Gastroesophageal sphincter (tissue), 4 donors: ENCODE results near the gene RIBC1. TPM values are rescaled to one million over a fixed set of nuclear protein-coding genes. Genes with fewer than 3 reads are reported as not detected.

Experiments used
- ATAC-seq: fragments of 150-250 bp; one replicate; pipeline ENCODE4 v1.9.1; 2016; ENCODE audit warnings: mild to moderate bottlenecking, moderate library complexity
- H3K27ac ChIP-seq, 4 donors: fragments of 200-600 bp; sonication (generic) in 3 of 4; 1 replicate in 3 of 4; 2 replicates in 1 of 4; pipeline ENCODE4 v1.5.1; 2016 to 2019
- H3K27me3 ChIP-seq: fragments of 200-600 bp; sonication (generic); one replicate; pipeline ENCODE4 v1.5.1; 2019
- H3K36me3 ChIP-seq, 2 donors: fragments of 200-600 bp; sonication (generic); one replicate each; pipeline ENCODE4 v1.5.1; 2019; ENCODE audit warnings: control low read depth in 1 of 2
- H3K4me1 ChIP-seq, 3 donors: fragments of 200-600 bp; sonication (generic); 1 replicate in 2 of 3; 2 replicates in 1 of 3; pipeline ENCODE4 v1.5.1; 2016 to 2019; ENCODE audit warnings: control low read depth in 2 of 3
- H3K4me3 ChIP-seq, 2 donors: fragments of 200-600 bp; sonication (generic); one replicate each; pipeline ENCODE4 v1.5.1; 2019; ENCODE audit warnings: mild to moderate bottlenecking in 1 of 2, moderate library complexity in 1 of 2
- H3K9me3 ChIP-seq, 3 donors: fragments of 200-600 bp; sonication (generic); one replicate each; pipeline ENCODE4 v1.5.1; 2017 to 2019; ENCODE audit warnings: control low read depth in 2 of 3
- EP300 ChIP-seq: sonication (generic); formaldehyde crosslinking; IDR thresholded peaks from one replicate; pipeline ENCODE4 v1.6.1; 2017; ENCODE audit warnings: antibody characterized with exemption, mild to moderate bottlenecking
- POLR2A ChIP-seq, 2 donors: fragments of 450-650 bp; IDR thresholded peaks; one replicate each; pipeline ENCODE4 v1.6.1; 2017; ENCODE audit warnings: antibody characterized with exemption in 2 of 2, mild to moderate bottlenecking in 2 of 2, moderate library complexity in 1 of 2
- POLR2AphosphoS5 ChIP-seq: sonication (generic); formaldehyde crosslinking; IDR thresholded peaks from one replicate; pipeline ENCODE4 v1.6.1; 2017; ENCODE audit warnings: antibody characterized with exemption
- WGBS, 2 donors: methylation state at CpG; one replicate each; pipeline ENCODE4 v1.1.5; 2018; ENCODE audit warnings: low coverage in 1 of 2; 5-methylcytosine and 5-hydroxymethylcytosine counted together
- small RNA-seq, 4 donors: library from RNA; depleted of rRNA; stranded (forward); fragments of <200 nt; gene quantifications; one replicate each; pipeline ENCODE3, GENCODE V24; 2016
- total RNA-seq, 4 donors: library from RNA; depleted of rRNA; stranded (reverse); fragments of >200 nt; gene quantifications; one replicate each; pipeline ENCODE4 v1.1.0, GENCODE V29; 2016
- TF ChIP-seq, protein P1 (sequence below), 4 experiments: fragments of 200-600 bp in 2 of 4; fragments of 450-650 bp in 2 of 4; sonication (generic) in 1 of 4; IDR thresholded peaks; one replicate each; pipeline ENCODE4 v1.5.1; 2017 to 2019; ENCODE audit warnings: antibody characterized with exemption in 4 of 4, mild to moderate bottlenecking in 2 of 4, moderate library complexity in 2 of 4

RIBC1 gene
- total RNA-seq, 4 donors from 2014 or later, result 0.35 to 0.85 TPM; not detected in 2

GRCh38 chrX:53479301-53479700 lies 56.6 kb downstream of the RIBC1 start:
- Histone ChIP-seq H3K36me3 (no peaks in the 10 kb centered on the region), H3K27ac (no peak overlapping the region), H3K27me3 (no peaks in the 10 kb centered on the region), H3K9me3 (no peaks in the 10 kb centered on the region), H3K4me1 (no peaks in the 10 kb centered on the region), H3K4me3 (no peak overlapping the region)
- 71 to 78% methylated on average over 5 of the region's 5 CpGs for WGBS, 2 donors
- ATAC-seq, result no peak
- TF ChIP-seq POLR2AphosphoS5 (no peak), POLR2A (IDR thresholded peaks at IDR 0.05) (no peak), EP300 (no peak)
- TF ChIP-seq, protein P1, sequence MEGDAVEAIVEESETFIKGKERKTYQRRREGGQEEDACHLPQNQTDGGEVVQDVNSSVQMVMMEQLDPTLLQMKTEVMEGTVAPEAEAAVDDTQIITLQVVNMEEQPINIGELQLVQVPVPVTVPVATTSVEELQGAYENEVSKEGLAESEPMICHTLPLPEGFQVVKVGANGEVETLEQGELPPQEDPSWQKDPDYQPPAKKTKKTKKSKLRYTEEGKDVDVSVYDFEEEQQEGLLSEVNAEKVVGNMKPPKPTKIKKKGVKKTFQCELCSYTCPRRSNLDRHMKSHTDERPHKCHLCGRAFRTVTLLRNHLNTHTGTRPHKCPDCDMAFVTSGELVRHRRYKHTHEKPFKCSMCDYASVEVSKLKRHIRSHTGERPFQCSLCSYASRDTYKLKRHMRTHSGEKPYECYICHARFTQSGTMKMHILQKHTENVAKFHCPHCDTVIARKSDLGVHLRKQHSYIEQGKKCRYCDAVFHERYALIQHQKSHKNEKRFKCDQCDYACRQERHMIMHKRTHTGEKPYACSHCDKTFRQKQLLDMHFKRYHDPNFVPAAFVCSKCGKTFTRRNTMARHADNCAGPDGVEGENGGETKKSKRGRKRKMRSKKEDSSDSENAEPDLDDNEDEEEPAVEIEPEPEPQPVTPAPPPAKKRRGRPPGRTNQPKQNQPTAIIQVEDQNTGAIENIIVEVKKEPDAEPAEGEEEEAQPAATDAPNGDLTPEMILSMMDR (IDR thresholded peaks at IDR 0.05), result no peak

Small RNAs within 50 kb of the gene (small RNA-seq; reads per million reads assigned to genes)
- gene MIR6857 (0 reads per million in 4 donors), gene VTRNA3-1P (0 reads per million in 4 donors)

Other genes with a start within 250 kb of the RIBC1 start
- gene KDM5C, start 197.7 kb upstream of the RIBC1 start, total RNA-seq, result 100 to 1,000 TPM in 1 of 4 donors, 10 to 100 TPM in 3; 60.2 to 120 (median 79.7) TPM
- gene IQSEC2, start 141.3 kb upstream of the RIBC1 start, total RNA-seq, result 10 to 100 TPM; 10.1 to 25.7 (median 16.8) TPM
- 10 to 100 TPM; 28.4 to 56.0 (median 33.2) TPM for gene SMC1A, start 219 bp upstream of the RIBC1 start, total RNA-seq
- 100 to 1,000 TPM in 3 of 4 donors, 10 to 100 TPM in 1; 75.6 to 114 (median 106) TPM for gene HSD17B10, start 11.5 kb downstream of the RIBC1 start, total RNA-seq